Activated gamma-delta T cell treated with anti-CD3 and anti-CD28 coated beads, Interleukin-2, amount 50 U/mL, for 16 hours (primary cell): Measurements from ENCODE around the gene LRRC8D.

Experiments used
- DNase-seq: peaks from one replicate; pipeline ENCODE4 v3.0.0-alpha.2; 2020; ENCODE audit warnings: low read depth

LRRC8D gene

DNA sequence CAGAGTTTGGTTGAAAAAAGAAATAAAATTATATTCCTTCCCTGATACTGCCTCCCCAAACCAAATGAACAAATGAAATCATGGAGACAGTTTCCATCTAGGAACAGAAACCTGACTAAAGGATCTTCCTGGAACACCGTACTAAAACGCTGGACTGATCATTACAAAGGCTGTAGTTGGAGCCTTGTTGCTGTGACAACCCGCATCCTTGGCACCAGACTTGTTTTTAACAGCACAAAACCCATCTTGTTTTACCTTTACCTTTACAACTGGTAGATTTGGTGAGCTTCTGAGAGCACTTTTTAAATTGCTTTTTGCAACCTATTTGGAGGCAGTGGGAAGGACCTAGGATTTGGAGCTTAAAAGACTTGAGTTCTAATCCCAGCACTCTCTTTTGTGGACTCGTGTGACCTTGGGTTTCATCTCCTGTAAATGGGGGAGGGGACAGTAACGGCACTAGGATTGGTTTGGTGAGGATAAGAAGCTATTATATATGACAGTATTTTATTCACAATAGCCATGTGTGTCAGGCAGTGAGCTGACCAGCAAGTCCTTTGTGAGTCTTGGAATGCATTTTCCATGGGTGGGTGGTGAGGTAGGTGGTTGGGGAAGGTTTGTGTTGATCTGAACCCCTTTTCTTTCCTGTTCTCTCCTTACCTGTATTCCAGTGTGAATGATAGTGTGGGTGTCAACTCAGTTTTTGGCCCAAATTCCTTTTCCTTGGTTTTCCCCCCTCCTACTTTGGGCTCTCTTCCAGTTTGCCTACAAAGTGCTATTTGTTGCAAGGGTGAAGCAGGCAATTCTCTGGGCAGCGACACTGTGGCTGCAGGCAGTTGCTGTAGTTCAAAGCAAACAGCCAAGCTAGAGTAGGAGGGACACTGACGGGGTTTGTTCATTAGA, 12.6 kb downstream of the LRRC8D start:
- no peak for DNase-seq

DNA sequence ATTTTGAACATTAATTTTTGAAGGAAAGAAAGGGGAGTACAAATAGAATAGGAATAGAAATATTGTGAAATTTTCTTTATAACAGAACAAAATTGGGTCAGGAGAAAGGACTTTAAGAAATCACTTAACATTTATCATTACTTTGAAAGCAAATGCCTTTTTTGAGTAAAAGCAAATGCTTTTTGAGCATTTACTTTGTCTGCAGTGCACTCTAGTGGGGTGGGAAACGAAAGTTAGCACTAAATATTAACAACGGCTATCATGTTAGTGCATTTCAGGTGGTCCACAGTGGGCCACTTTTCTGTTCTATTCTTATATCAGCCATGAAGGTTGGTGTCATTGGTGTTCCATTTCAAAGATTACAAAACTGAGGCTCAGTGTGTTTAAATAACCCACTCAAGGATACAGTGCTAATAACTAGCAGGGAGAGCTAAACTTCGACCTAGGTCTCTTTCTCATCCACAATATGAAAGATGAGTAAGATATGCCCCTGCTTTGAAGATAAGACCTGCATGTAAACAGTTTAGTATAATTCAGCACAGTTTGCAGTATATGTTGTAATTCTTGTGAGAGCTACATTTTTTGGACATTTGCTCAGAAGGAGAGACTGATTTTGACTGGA, 13.4 kb downstream of the LRRC8D start:
- DNase-seq, result no peak

DNA sequence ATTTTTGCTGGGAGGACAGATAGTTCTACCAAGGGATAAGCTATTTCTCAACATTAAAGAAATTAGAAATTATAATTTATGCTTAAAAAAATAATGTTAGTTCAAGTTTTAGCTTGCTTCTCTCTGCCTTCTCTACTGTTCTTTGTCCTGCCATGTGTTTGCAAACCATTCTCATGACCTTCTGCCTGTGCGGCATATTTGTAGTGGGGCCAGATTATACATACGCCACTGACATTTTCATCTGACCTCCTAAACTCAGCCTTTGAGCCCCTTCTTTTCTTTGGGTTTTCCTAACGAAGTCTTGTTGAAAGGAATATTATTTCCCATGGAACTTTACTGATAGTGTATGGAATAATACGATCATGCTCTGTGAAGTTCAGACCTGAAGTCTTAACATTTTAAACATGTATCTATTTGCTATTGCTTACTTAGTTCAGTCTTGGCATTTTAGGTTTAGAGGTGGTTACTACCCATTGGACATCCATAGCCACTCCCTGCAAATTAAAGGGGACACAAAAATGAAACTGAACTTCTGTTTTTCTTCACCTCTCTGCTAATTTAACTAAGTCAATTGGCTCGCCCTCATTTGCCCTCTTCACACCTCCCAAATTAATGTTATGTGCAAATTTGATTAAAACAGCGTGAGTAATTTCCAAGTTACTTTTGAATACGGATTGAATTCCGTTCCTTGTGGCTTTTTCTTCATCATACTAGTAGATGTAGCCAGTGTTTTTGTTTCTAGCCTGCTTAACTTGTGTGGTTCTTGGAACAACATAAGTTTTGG, 15.6 kb downstream of the LRRC8D start:
- no peak for DNase-seq

DNA sequence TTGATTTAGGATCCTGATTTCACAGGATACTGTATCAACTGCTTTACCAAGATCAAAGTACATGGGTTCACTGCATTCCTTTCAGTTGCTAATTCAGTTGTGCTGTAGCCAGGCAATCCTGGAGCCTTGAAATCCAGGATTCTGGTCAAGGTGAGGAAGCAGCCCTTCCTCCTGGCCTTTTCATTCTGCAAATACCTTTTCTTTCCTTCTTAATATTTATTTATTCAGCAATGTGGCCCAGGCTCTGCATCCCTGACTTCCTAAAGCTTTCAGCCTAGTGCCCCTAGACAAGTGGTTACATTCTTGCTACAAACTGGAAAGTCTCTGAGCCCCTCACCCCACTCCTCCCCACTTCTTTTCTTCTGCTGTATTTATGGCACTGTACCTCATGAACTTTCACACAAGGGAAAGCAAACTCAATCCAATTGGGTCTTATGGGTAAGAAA, 16.2 kb downstream of the LRRC8D start:
- DNase-seq, result no peak

DNA sequence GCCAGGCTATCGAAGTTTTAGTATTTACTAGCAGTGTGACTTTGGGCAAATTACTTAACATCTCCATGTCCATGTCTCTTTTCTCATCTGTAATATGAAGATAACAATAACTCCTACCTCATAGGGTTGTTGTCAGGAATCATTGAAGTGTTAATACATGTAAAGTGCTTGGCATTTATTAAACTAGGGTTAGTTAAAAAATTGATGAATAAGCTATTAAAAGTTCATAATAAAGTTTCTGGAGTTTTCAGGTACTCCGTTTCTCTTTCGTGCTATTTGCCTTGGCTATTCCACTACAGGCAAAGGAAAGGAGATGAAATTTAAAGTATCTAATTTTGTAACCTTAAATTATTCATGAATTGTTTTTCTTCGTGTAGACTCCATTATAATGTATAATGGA, 16.7 kb downstream of the LRRC8D start:
- DNase-seq, result no peak

DNA sequence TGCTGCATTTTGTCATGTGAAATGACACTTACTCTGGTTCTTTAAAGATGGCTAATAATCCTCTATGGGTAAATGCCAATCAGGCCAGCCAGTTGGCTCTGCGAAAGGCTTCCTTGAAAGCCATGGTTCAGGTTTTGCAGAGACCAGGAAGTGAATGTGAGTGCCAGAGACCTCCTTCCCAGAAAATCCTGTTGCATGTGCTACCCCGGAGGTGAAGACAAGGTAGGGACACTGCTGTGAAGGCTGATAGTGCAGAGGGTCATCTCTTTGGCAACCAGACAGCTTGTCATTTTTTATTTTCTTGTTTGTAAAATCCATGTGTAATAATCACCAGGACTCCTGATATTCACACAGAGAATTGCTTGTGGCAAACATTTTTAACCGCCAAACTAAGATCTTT, 18.7 kb downstream of the LRRC8D start:
- no peak for DNase-seq

DNA sequence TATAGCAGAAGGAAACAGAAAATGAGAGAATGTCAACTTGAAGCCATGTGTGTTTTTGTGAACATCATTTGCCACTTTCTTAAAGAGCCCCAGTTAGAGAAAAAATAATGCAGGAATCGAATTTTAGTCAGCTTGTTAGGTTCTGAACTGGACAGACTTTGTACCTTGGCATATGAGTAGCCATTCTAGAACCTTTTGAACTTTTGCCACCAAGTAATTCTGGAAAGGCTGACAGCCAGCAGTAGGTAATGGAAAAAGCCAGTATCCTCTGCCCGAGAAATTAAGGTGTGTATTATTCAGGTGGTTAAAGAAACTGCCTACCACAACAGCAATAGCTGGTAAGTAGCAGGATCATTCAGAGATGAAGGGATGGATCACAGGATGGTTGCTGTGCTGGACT, 20.7 kb downstream of the LRRC8D start:
- no peak for DNase-seq

DNA sequence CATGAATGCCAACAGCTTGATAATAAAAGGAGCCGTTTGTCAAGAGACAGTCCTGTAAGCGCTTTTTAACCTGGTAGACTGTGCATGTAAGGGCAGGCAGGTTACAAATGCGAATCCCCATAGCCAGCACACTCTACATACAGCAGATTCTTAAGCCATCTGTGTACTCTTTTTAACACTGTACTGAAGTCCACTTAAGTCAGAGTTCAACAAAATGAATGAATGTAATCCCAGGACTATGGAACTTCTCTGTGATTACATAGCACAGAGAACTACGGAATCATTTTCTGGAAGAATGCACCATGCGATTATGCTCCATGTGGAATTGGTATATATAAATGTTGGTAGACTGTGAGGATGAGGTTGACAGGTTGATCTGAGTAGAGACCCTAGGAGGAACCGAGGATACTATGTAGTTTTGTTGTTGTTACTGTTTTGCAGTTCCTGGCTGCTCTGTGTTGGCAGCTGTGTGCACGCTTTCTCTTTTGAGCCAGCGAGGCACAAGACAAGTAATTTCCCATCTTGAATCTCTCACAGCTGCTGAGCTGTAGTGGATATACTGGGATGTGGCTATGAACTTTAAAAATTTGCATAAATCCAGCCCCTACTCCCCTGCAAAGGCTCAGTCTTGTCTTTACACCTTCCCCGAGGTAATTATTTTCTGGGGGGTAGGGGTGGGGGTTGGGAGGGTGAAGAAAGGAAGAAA, 21.9 kb downstream of the LRRC8D start:
- DNase-seq, result no peak

DNA sequence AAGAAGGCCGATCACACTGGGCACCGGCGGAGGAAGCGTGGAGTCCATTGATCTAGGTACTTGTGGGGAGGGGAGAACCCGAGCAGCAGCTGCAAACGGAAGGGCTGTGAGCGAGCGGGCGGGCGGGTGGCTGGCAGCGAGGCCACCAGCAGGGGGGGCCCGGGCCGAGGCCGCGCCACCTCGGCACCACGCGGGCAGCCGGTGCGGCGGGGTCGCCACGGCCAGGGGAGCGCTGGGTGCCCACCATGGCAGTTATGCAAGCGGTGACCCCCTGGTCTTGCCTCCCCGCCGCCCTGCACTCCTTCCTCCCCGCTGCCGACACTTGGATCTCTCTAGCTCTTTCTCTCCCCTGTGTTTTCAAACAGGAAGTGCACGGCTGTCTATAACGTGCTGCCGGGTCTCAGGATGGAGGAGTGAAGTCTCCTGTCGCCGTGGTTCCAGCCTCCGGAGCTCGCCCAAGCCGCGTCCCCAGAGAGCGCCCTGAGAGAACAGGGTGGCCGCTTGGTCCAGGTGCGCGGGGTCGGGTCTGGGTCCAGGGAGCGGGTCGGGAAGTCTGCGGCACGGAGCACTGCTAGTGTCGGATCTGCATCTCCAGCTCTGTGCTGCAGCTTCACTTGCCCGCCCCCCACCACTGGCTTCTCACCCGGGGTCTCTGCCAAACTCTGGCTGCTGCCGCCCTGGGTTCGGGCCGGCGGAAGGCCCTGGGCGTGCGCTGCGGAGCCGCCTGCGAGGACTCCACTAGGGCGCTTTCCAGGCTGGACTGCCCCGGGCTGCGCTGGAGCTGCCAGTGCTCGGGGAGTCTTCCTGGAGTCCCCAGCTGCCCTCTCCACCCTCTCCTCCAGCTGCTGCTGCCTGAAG, 22.7 kb downstream of the LRRC8D start:
- peak; percentile 67 for DNase-seq

DNA sequence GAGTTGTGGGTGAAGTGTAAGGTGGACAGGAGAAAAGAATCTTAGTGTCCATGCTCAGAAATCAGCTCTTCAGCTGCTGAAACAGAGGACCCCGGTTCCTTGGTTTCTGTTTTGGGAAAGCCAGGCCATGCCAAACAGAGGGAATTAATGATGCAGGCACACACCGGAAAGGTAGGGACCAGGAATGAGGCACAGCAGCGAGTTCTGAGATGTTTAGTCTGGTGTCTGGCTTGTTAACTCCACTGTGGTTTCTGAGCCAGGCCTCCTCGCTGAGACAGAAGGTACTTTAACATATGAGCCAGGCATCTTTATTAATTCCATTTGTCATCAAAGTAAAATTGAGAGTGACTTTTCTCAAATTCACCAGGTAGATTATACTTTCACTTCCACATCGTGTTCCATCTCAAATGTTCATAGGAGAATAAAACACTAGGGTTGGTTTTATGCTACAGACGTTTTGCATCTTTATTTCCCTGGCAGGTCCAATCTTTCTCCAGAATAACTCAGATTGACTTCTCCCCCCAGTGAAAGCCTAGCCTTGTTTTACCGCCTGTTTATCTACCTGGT, 23.5 kb downstream of the LRRC8D start:
- DNase-seq, result no peak

DNA sequence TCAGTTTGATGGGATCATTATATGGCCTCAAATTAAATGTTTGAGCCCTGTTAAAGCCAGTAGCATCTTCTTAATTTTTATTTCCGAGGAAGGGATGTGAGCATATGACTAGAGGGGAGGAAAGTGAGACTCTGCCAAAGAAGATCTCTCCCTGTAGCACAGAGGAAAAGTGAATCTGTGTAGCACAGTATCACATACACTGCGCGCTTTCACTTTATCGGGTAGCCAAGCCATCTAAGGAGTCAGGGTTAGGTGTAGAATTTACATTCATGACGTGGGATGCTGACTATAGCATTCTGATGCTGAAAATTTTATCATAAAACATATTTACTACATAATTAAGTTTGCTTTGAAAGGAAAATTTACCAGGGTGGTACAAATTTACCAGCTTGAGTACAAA, 24.0 kb downstream of the LRRC8D start:
- DNase-seq, result no peak

DNA sequence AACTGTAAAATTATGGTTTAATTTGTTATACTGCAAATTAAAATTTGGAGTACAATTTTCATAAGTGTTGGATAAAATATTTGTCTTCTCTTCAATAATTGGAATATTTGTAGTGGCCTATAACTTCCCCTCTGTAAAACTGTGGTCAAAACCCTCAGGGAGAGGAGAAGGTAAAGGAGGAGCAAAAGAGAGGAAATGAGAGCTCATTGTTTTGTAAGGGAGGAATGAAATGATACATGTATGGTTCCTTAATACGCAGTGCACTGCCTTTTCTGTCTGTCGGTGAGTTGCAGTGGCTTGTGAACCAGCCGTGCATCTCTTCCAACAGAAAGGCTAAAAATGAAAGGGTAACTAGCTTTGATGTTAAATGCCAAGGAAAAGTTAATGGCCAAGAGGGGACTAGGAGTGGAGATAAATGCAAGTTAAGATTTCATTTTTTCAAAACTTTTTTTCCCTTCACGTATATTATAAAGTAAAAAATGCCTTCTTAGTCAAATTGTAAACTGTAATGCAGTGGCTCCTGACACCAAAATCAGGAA, 26.4 kb downstream of the LRRC8D start:
- DNase-seq, result no peak

DNA sequence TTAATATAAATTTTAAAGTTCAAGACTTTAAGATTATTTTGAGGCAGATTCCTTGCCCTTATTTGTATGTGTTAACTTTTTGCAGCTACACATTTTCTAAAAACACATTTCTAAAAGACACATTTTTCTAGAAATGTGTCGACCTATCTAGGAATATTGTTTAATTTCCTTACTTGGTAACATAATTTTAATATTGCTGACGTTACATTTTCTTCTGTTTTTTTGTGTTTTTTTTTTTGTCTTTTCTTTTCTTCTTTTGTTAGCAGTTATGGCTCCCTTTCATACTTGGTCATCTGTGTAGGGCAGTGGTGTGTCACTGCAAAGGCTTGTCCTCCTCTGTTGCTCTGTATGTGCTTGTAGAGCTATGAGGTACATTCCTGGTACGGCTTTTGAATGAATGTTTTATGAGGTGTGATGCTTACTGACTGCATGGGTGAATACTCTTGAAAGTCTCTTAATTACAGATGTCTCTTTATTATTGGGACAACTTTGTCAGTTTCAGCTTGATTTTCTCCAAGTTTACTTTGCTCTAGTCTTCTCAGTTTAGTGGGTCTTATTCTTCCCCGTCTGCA, 30.1 kb downstream of the LRRC8D start:
- DNase-seq, result no peak

DNA sequence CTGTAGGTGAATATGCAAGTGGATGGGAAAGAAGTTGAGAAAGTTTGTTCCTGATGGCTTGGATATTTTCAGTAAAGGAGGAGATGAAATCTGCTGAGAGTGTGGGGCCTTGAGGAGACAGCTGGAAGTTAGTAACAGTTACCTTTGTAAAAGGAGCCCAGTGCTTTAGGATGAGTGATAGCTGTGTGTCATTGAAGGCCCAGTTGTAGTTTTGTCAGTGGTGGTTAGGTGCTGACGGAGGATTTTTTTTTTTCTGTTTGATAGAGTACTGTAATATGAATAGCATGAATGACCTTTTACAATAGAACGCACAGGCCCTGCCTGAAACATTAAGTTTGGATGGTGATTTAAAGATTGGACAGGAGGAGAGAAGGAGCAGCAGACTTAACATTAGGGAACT, 33.3 kb downstream of the LRRC8D start:
- no peak for DNase-seq

DNA sequence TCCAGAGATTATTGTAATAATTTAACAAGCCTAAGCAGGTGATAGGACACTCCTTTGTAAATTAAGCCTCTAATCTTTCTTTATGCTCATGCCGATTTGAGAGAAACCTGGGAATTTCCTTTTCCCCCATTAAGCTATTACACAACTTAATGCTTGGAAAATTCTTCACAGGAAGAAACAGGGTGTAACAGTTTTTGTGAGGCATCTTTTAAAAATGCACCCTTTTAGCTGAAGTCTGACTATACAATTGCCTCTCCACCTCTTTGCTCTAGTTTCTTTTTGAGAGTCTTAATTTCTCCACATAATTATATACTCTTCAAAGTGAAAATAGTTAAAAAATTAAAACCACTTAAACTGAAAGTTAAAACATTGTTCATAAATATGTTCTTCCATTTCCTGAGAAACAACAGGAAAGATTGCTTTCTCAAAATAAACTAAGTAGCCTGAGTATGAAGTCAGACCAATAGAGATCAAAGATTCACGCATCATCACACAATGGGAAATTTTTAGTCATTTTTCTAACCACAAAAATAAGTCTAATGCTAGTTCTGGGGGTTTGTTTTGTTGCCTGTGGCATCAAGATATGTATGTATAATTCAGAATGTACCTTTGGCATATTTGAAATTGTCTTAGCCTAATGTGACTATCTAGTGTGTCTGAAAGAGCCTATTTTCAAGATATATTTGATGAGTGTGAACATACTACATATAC, 34.7 kb downstream of the LRRC8D start:
- no peak for DNase-seq

DNA sequence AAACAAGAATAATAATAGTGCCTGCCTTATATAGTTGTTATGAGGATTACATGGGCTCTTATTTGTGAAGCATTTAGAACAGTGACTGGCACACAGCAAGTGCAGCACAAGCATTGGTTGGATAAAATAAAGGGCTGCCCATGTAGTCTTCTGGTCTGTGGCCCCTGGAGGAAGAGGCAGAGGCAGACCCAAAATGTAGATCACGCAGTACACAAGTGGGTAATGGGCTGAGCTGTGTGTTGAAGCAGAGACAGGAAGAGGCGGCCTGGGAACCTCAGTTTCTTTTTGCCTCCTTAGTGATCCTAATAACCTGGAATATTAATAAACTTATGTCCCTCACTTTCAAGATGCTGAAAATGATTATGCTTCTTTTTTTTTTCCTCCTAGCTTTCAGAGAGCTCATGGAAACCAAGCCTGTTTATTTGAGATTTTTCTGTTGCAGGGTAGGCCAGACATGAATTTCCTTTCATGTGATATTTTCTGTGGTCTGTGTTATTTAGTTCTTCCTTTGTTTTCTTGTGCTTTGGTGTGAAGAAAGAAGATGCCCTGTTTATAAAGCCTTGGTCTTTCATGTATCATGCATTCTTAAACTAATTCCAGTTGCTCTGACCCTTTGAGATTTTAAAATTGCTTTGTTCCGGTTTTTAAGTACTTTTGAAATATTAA, 42.5 kb downstream of the LRRC8D start:
- DNase-seq, result no peak

DNA sequence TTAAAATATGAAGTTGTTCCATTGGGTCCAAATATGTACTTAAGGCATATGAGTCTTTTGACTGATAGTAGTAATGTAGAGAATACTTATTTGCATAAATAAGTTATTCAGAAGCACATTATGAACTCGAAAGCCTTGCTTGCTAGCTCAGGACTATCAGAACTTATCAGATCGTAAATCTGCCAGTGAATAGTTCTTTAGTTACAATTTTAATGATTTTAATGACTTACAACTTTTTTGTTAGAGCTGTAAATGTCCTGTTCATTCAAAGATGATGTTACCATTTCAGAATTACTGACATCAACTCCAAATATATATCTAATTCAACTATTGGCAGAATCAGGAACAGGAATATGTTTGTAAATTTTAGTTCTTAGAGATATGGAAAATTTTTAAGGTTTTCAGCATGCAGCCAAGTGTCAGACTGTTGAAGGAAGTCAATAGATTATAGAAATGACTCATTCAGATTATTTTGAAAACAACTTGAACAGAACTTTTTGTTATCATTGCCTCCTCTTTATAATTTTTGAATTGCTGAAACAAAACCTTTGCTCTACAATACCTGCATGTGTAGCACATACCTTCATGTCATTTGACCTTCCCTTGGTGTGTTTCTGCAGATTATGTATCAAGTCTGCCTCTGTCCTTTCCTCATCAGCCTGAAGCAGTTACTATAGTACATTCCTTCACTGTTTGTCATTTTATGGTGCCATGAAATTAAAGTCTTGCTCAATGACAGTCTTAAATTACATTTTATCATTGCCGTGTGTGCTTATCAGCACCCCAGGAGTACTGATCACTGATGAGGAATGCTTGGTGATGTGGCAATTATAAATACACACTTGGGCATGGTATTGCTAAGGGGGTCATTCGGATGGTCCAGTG, 44.9 kb downstream of the LRRC8D start:
- DNase-seq, result no peak

DNA sequence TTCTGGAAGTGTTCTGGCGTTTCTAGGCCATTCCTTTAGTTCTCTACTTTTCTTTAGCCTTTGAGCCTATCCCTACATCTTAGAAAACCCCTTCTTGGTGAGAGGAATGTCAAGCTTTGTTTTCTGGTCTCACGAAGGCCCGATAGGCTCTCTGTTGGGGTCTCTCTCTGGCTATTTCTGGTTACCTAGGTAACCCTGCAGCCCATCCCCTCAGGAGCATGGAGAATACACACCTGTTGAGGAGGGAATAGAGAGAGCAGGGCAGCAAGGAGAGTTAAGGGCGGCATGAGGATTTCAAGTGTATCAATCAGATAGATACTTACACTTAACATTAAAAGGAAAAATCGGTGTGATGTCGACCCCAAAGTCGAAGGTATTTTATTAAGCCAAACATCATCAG, 45.7 kb downstream of the LRRC8D start:
- DNase-seq, result no peak
